ENCODE data around the gene UBE2C. TPM values are rescaled to one million over a fixed set of nuclear protein-coding genes. Genes with fewer than 3 reads are reported as not detected.

UBE2C gene
- total RNA-seq, 1 experiment from 2014 or later, result 435 TPM

GRCh38 chr20:45833030-45833882, 20.8 kb downstream of the UBE2C start, which contains the start of gene SNX21:
Gene SNX21 (plus strand): TSS chr20:45833799. CDS start chr20:45833920, 121 bp downstream.
- peak; percentile 95 for DNase-seq (ENCODE audit: low read depth)

- DNase-seq (ENCODE audit: low read depth), result peak; percentile 73
Measured at GRCh38 chr20:45833883-45834796, 21.7 kb downstream of the UBE2C start.

- no peak for DNase-seq (ENCODE audit: low read depth)
Measured at GRCh38 chr20:45834797-45835161, 22.3 kb downstream of the UBE2C start.

- no peak for DNase-seq (ENCODE audit: low read depth)
Measured at GRCh38 chr20:45835329-45835765, 22.9 kb downstream of the UBE2C start.

- DNase-seq (ENCODE audit: low read depth), result no peak
Measured at GRCh38 chr20:45835825-45836224, 23.4 kb downstream of the UBE2C start.

DNA sequence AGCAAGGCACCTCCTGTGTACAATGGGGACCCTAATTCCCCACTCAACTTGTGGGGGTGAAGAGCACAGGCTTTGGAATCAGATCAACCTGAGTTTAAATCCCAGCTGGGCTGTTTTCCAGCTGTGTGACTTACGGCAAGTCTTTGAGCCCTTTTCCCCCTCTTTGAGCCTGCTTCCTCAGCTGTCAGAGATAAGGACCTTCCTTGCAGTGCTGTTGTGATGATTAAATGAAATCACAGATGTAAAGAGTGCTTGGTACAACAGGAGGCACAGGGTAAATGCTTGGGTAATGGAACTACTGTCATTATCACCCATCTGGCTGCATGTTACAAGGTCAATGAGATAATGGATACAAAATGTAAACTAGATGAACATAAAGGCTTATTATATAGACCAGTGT, 24.4 kb downstream of the UBE2C start:
- DNase-seq (ENCODE audit: low read depth), result no peak

DNA sequence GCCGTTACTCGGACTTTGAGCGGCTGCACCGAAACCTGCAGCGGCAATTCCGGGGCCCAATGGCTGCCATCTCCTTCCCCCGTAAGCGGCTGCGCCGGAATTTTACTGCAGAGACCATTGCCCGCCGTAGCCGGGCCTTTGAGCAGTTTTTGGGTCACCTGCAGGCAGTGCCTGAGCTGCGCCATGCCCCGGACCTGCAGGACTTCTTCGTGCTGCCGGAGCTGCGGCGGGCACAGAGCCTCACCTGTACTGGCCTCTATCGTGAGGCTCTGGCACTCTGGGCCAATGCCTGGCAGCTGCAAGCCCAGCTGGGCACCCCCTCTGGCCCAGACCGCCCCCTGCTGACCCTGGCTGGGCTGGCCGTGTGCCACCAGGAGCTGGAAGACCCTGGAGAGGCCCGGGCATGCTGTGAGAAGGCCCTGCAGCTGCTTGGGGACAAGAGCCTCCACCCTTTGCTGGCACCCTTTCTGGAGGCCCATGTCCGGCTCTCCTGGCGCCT, 28.3 kb downstream of the UBE2C start:
- DNase-seq (ENCODE audit: low read depth), result no peak

GRCh38 chr20:45841407-45842129, 29.1 kb downstream of the UBE2C start:
- no peak for DNase-seq (ENCODE audit: low read depth)

DNA sequence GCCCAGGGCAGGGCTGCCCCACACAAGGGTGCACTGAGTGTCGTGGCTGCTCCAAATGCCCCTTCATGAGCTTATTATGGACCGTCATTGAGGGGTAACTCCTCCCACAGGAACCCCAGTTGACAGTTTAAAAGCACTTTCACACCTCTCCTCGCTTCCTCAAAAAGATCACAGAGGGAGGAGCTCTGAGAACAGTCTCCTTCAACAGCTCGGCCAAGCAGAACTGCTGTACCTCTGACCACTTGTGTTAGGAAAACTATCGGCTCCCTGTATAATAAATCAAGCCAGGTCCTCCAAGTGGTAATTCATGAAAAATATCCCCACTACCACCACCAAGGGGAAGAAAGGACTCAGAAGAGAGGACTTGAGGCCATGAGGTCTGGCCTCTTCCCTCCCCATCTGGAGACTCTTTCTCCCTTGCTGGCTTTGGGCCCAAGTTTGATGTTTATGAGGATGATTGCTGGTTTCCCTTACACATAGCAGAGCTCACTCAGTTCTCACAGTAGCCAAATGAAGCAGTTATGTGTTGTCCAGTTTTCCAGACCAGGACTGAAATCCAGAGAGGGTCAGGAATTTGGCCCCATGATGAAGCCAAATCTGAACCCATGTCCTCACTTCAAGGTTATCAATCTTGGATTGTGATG, 29.8 kb downstream of the UBE2C start:
- DNase-seq (ENCODE audit: low read depth), result peak; percentile 58

GRCh38 chr20:45843506-45843905, 31.1 kb downstream of the UBE2C start:
- DNase-seq (ENCODE audit: low read depth), result no peak

DNA sequence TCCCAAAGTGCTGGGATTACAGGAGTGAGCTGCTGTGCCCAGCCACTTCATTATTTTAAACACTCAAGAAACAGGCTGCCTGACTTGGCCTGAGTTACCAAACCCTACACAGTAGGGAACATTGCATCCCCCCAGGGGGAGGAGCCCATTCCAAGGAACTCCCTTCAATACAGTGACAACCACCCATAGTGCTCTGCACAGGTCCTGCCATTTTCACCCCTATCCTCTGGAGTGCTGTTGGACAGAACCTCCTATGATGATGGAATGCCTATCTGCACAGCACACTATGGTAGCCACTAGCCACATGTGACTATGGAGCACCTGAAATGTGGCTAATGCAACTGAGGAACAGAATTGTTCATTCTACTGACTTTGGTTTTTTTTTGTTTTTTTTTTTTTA, 33.0 kb downstream of the UBE2C start:
- DNase-seq (ENCODE audit: low read depth), result no peak

- DNase-seq (ENCODE audit: low read depth), result no peak
Measured at GRCh38 chr20:45848421-45848820, 36.0 kb downstream of the UBE2C start.

DNA sequence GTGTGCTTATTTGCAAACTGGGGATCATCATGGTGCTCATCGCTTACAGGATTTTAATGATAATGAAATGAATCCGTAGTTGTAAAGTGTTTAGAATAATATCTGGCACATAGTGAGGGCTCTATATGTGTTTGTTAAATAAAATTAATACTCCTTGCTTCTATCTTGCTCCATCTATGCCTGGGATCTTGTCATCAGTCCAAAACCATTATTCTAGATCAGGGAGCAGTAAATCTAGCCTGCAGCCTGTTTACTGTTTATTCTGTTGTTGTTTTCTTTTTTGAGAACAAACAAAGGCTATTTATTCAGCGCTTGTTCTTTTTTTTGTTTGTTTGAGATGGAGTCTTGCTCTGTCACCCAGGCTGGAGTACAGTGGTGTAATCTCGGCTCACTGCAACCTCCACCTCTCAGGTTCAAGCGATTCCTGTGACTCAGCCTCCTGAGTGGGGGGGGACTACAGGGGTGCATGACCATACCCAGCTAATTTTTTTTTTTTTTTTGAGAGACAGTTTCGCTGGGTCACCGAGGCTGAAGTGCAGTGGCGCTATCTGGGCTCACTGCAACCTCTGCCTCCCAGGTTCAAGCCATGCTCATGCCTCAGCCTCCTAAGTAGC, 36.6 kb downstream of the UBE2C start:
- no peak for DNase-seq (ENCODE audit: low read depth)

GRCh38 chr20:45850238-45850637, 37.8 kb downstream of the UBE2C start:
- no peak for DNase-seq (ENCODE audit: low read depth)

GRCh38 chr20:45850926-45851325, 38.5 kb downstream of the UBE2C start:
- no peak for DNase-seq (ENCODE audit: low read depth)

- DNase-seq (ENCODE audit: low read depth), result no peak
Measured at GRCh38 chr20:45851501-45851900, 39.1 kb downstream of the UBE2C start.

GRCh38 chr20:45852326-45852725, 39.9 kb downstream of the UBE2C start:
- DNase-seq (ENCODE audit: low read depth), result no peak

- no peak for DNase-seq (ENCODE audit: low read depth)
Measured at GRCh38 chr20:45853484-45853883, 41.0 kb downstream of the UBE2C start.

DNA sequence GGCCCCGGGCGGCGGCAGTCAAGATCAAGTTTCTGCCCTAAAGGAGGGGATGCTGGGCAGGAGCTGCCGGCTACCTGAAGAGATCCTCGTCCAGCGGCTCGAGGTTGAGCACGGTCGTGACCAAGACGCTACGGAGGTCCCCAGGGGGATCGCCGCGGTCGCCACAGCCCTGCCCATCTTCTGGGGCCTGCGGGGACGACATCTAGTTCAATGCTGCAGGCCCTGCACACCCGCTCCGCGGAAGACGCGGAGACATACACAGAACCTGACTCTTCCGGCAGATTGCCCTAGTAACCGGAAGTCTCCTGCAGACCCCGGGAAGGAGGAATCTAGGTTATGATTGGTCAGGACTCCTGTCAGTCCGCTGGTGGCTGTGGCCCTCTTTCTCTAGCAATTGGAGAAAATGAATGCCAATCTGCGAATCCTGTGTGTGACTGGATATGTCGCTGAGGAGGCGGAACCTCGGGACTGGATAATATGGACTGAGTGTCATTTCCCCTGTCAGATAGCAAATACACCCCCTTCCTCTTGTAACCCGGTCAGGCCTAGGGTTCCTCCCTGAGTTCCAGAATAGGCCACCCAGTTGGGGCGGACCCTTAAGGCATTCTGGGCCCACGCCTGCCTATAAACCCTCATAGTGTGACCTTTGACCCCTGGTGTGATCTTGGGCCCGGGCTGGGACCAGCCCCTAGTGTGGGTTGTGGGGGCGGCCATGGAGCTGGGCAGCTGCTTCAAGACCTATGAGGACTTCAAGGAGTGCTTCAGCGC, 44.9 kb downstream of the UBE2C start, which contains the start of the genes ACOT8 and ZSWIM3:
Gene ACOT8 (minus strand): TSS at position 279 of the 768 bp plus-strand sequence. CDS start 77 bp downstream, at position 202.
Gene ZSWIM3 (plus strand): TSS at position 501 of the 768 bp plus-strand sequence. CDS start 212 bp downstream, at position 713.
- DNase-seq (ENCODE audit: low read depth), result peak; percentile 100

DNA sequence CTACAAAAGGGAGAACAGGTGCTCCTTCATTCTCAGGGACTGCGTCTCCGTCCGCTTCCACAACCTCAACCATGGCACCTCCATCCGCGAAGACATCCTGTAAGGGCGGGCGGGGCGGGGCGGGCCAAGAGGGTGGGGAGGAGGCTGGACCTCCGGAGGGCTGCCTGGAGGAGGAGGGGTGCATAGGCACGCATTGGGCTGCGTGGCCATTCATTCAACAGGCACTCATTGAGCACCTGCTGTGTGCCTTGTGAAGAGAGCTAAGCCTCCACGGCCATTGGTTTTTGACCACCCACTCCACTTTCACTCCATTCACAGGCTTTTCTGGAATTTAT, 45.4 kb downstream of the UBE2C start:
- no peak for DNase-seq (ENCODE audit: low read depth)

Data from M059J (cell line).